ENCODE data around the gene PRX. TPM values are rescaled to one million over a fixed set of nuclear protein-coding genes. Genes with fewer than 3 reads are reported as not detected.

Gene PRX
- total and polyA plus RNA-seq, 9 of the 15 experiments (the other 6 are each of a cell fraction or from before 2014, with no cell fraction given), result 0.65 to 3.5 (median 1.7) TPM; not detected in 2

- 0 out of 2 replicates have a peak, but pooled peaks have one; percentile 51 for TF ChIP-seq CEBPG (CRISPR knock-in tag; IDR thresholded peaks at IDR 0.05)
- TF ChIP-seq CEBPG (tag; conservative IDR thresholded peaks at IDR 0.05 in 1 of 2, IDR thresholded peaks at IDR 0.05 in 1 of 2), result 0 out of 4 replicates have a peak, but pooled peaks of 1 of the 2 experiments have one; percentile 22
- no peak for TF ChIP-seq CBFB (CRISPR knock-in tag; IDR thresholded peaks at IDR 0.05)
- TF ChIP-seq MAZ (CRISPR knock-in tag; conservative IDR thresholded peaks at IDR 0.05 in 1 of 2, IDR thresholded peaks at IDR 0.05 in 1 of 2), result peak in 1 of 2 experiments; percentile 49; a peak in 1 of 4 replicates
- peak; percentile 68; the same call in 1 of the 2 replicates for TF ChIP-seq SUPT5H (IDR thresholded peaks at IDR 0.05)
- peak; percentile 93 to 94 for TF ChIP-seq NRF1 (conservative IDR thresholded peaks at IDR 0.05 in 1 of 2, IDR thresholded peaks at IDR 0.05 in 1 of 2)
- no peak for TF ChIP-seq ZNF785 (CRISPR knock-in tag; IDR thresholded peaks at IDR 0.05)
- peak; percentile 35 for TF ChIP-seq KDM5B (IDR thresholded peaks at IDR 0.05; ENCODE audit: insufficient replicate concordance, low read depth, low read length)
- peak; percentile 40; the same call in 1 of the 2 replicates for TF ChIP-seq POLR2AphosphoS5 (IDR thresholded peaks at IDR 0.05; ENCODE audit: control insufficient read depth, insufficient read depth, low read depth, low read length)
Measured at GRCh38 chr19:40365613-40366401, 47.4 kb downstream of the PRX start (continued).

DNA sequence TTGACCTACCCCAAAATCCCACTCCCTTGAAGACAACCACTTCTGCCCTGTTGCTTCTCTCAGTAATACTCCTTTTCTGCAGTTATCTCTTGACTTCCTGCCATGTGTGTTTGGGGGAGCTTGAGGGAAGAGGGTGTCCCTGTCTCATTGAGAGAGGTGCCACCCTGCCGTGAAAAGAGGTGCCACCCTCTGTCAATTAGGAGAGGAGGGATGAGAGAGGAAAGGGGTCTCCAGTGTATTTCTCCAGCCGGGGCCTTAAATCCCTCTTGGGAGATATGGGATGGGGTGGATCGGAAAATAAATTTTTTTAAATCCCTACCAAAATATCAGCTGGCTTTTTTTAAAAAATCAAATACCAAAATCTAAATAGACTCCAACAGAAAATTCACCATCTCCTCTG is 48.2 kb downstream of the PRX start:
- Histone ChIP-seq H3K36me3 (ENCODE audit: control insufficient read depth, insufficient read depth, low read length) (peaks cover 30% of the 10 kb centered on the region; the same call in 2 of the 3 replicates), H3K27me3 (ENCODE audit: control insufficient read depth in 2 of 2, insufficient read depth in 2 of 2, low read length in 2 of 2) (no peaks in the 10 kb centered on the region), H3K9ac (ENCODE audit: insufficient read depth in 1 of 2, low read depth in 2 of 2, low read length in 2 of 2) (peak overlapping the region in 1 of 2 experiments; percentile 67; a peak in 1 of 4 replicates), H3K9me1 (ENCODE audit: control insufficient read depth, insufficient read depth, low read length) (no peaks in the 10 kb centered on the region), H4K20me1 (replicated peaks; ENCODE audit: control insufficient read depth, insufficient read depth, low read length) (no peaks in the 10 kb centered on the region), H3K4me2 (ENCODE audit: insufficient read depth, low read length) (peak overlapping the region; percentile 87), H3K4me1 (replicated peaks in 1 of 2; ENCODE audit: control insufficient read depth in 2 of 2, insufficient read depth in 2 of 2, low read length in 2 of 2) (peaks cover 35 to 51% of the 10 kb centered on the region in 2 experiments), H2AFZ (ENCODE audit: low read depth, low read length) (peak overlapping the region; percentile 96), H3K4me3 (peak overlapping the region; percentile 43; the same call in 1 of the 2 replicates), H3K9me3 (replicated peaks; ENCODE audit: control insufficient read depth, insufficient read depth, low read depth, low read length) (no peaks in the 10 kb centered on the region), H3K79me2 (ENCODE audit: control insufficient read depth, insufficient read depth, low read length) (peaks cover 12% of the 10 kb centered on the region; the same call in 2 of the 3 replicates), H3K27ac (ENCODE audit: extremely low read depth, low read depth, low read length) (peak overlapping the region; percentile 79; the same call in 1 of the 3 replicates)
- WGBS (ENCODE audit: insufficient coverage, low coverage, missing lambda C conversion rate), result 41% methylated on average over 3 of the region's 3 CpGs
- in situ Hi-C loops (cut with MboI) (no loop called here), intact Hi-C loops (cut with micrococcal nuclease) (loop anchor here (10.0 kb wide), 1 partner anchor 220 kb away; no protein-coding TSS in a partner anchor)
- BruUV-seq (replicated peaks), result no TSS peak
- FAIRE-seq (no peak), ATAC-seq (no peak), DNase-seq (ENCODE audit: extremely low read depth in 1 of 4, low spot score in 3 of 4) (no peak)
- ChIA-PET CTCF (ENCODE audit: low intra/inter-chr PET ratio) (no interaction called here), POLR2A (interaction anchor here (0.6 to 1.5 kb wide), 4 partner anchors 9 to 31 kb away, joined by 3 read pairs; no protein-coding TSS in a partner anchor)
- TF ChIP-seq XRCC3 (IDR thresholded peaks at IDR 0.05), result no peak
- no peak for TF ChIP-seq RAD21 (CRISPR knock-in tag; conservative IDR thresholded peaks at IDR 0.05 in 1 of 2, IDR thresholded peaks at IDR 0.05 in 1 of 2)
- TF ChIP-seq NFRKB (IDR thresholded peaks at IDR 0.05; ENCODE audit: low read depth), result no peak
- no peak for TF ChIP-seq HDAC3 (IDR thresholded peaks at IDR 0.05; ENCODE audit: borderline replicate concordance, partially characterized antibody)
- TF ChIP-seq OTX1 (CRISPR knock-in tag; IDR thresholded peaks at IDR 0.05), result no peak
- TF ChIP-seq DACH1 (IDR thresholded peaks at IDR 0.05; ENCODE audit: partially characterized antibody), result no peak
- TF ChIP-seq NRF1 (conservative IDR thresholded peaks at IDR 0.05 in 1 of 2, IDR thresholded peaks at IDR 0.05 in 1 of 2), result no peak
- no peak for TF ChIP-seq ILK (tag; IDR thresholded peaks at IDR 0.05; ENCODE audit: borderline replicate concordance, low read depth)
- no peak for TF ChIP-seq ZNF253 (CRISPR knock-in tag; conservative IDR thresholded peaks at IDR 0.05)
- TF ChIP-seq CHD4 (IDR thresholded peaks at IDR 0.05; ENCODE audit: insufficient read depth, insufficient replicate concordance, low read depth, low read length, poor library complexity, severe bottlenecking), result no peak
- TF ChIP-seq RCOR1 (IDR thresholded peaks at IDR 0.05; ENCODE audit: borderline replicate concordance in 1 of 2, low read depth in 2 of 2, low read length in 2 of 2), result no peak
